ENCODE measurements around the gene IRF9.
"Not testable (repeated sequence)": the region's sequence is repeated elsewhere in the genome, so short reads cannot be mapped to it uniquely, and the experiment has no call there.

The IRF9 gene

GRCh38 chr14:24196071-24197055 lies 35.3 kb downstream of the IRF9 start:
- peak overlapping the region; percentile 98 for H3K27ac Mint-ChIP-seq
- H3K4me1 Mint-ChIP-seq (ENCODE audit: low read depth): peaks cover 59% of the 10 kb centered on the region
- peak overlapping the region; percentile 97 for H3K4me3 Mint-ChIP-seq
- no peak for DNase-seq
- peaks cover 71% of the 10 kb centered on the region for H3K36me3 Mint-ChIP-seq (ENCODE audit: low read depth)
- H3K27me3 Mint-ChIP-seq: no peaks in the 10 kb centered on the region
- no peaks in the 10 kb centered on the region for H3K9me3 Mint-ChIP-seq

DNA sequence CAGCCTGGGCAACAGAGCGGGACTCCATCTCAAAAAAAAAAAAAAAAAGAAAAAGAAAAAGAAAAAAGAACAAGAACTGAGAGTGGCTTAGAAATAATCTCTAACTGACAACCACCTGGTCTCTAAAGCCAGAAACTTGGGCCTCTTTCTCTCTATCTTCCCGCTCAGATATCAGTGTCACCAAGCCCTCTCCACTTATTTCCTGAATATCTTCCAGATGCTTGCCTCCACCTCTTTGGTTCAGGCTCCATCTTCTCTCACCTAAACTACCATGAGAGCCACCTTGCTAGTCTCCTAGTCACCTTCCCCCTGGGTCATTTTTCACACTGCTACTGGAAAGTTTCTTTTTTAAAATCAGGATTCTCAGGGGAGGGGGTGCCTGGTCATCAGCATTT lies 36.0 kb downstream of the IRF9 start:
- peak overlapping the region; percentile 97 for H3K4me3 Mint-ChIP-seq
- peaks cover 71% of the 10 kb centered on the region for H3K36me3 Mint-ChIP-seq (ENCODE audit: low read depth)
- peaks cover 55% of the 10 kb centered on the region for H3K4me1 Mint-ChIP-seq (ENCODE audit: low read depth)
- no peaks in the 10 kb centered on the region for H3K27me3 Mint-ChIP-seq
- no peaks in the 10 kb centered on the region for H3K9me3 Mint-ChIP-seq
- H3K27ac Mint-ChIP-seq: peak overlapping the region; percentile 88
- no peak for DNase-seq

- Mint-ChIP-seq H3K36me3 (ENCODE audit: low read depth) (peaks cover 76% of the 10 kb centered on the region), H3K27ac (peak overlapping the region; percentile 42), H3K9me3 (peaks cover 7% of the 10 kb centered on the region), H3K4me3 (peak overlapping the region; percentile 9), H3K4me1 (ENCODE audit: low read depth) (peaks cover 45% of the 10 kb centered on the region), H3K27me3 (no peaks in the 10 kb centered on the region)
- no peak for DNase-seq
Measured at GRCh38 chr14:24198814-24199524, 37.9 kb downstream of the IRF9 start.

- not testable (repeated sequence) for DNase-seq, H3K27ac Mint-ChIP-seq, H3K9me3 Mint-ChIP-seq, H3K4me3 Mint-ChIP-seq, H3K27me3 Mint-ChIP-seq
- Mint-ChIP-seq H3K36me3 (ENCODE audit: low read depth) (peaks cover 89% of the 10 kb centered on the region), H3K4me1 (ENCODE audit: low read depth) (peaks cover 46% of the 10 kb centered on the region)
Measured at GRCh38 chr14:24202538-24202937, 41.5 kb downstream of the IRF9 start.

GRCh38 chr14:24203249-24203886 lies 42.3 kb downstream of the IRF9 start:
- not testable (repeated sequence) for H3K9me3 Mint-ChIP-seq, H3K27me3 Mint-ChIP-seq, H3K4me3 Mint-ChIP-seq, DNase-seq, H3K27ac Mint-ChIP-seq
- Mint-ChIP-seq H3K4me1 (ENCODE audit: low read depth) (peaks cover 52% of the 10 kb centered on the region), H3K36me3 (ENCODE audit: low read depth) (peaks cover 93% of the 10 kb centered on the region)

GRCh38 chr14:24204163-24205146 lies 43.4 kb downstream of the IRF9 start:
- Mint-ChIP-seq H3K9me3 (peaks cover 7% of the 10 kb centered on the region), H3K36me3 (ENCODE audit: low read depth) (peaks cover 92% of the 10 kb centered on the region), H3K27me3 (no peaks in the 10 kb centered on the region), H3K27ac (no peak overlapping the region), H3K4me1 (ENCODE audit: low read depth) (peaks cover 47% of the 10 kb centered on the region), H3K4me3 (no peak overlapping the region)
- DNase-seq: no peak

DNA sequence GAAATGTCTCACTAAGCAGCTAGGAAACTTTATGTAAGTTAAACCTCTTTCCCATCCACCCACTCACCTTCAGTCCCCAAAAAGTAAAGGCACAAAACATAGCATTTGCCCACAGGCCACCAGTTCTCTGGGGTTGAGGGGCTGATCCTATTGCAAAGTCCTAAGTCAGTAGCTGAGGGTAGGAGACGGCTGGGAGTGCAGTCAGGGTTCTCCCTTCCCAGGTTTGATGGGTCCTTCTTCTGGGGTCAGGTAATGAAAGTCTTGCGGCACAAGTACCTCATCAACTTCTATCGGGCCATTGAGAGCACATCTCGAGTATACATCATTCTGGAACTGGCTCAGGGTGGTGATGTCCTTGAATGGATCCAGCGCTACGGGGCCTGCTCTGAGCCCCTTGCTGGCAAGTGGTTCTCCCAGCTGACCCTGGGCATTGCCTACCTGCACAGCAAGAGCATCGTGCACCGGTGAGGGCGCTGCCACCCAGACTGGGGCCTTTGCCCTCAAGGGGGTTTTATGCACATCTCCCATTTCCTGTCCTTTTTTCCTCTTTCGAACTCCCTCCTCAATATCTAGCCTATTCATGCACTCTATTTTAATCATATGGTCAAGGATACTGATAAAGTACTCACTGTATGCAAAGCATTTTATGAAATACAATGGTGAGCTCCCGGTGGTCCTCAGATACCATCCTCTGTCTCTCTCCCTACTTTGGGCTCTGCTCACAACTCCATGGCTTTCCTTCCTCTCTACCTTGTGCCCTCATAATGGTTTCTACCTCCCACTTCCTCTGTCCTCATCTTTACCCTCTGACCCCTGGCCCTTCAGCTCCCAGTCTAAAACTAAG lies 45.4 kb downstream of the IRF9 start:
- H3K36me3 Mint-ChIP-seq (ENCODE audit: low read depth): peaks cover 95% of the 10 kb centered on the region
- peaks cover 57% of the 10 kb centered on the region for H3K4me1 Mint-ChIP-seq (ENCODE audit: low read depth)
- DNase-seq: peak; percentile 23
- H3K9me3 Mint-ChIP-seq: peaks cover 7% of the 10 kb centered on the region
- H3K27ac Mint-ChIP-seq: peak overlapping the region; percentile 58
- H3K4me3 Mint-ChIP-seq: no peak overlapping the region
- no peaks in the 10 kb centered on the region for H3K27me3 Mint-ChIP-seq

- Mint-ChIP-seq H3K27ac (peak overlapping the region; percentile 58), H3K27me3 (no peaks in the 10 kb centered on the region), H3K36me3 (ENCODE audit: low read depth) (peaks cover 95% of the 10 kb centered on the region), H3K9me3 (peaks cover 7% of the 10 kb centered on the region), H3K4me1 (ENCODE audit: low read depth) (peaks cover 62% of the 10 kb centered on the region), H3K4me3 (no peak overlapping the region)
- peak; percentile 25 for DNase-seq
Measured at GRCh38 chr14:24207104-24207551, 46.1 kb downstream of the IRF9 start.

GRCh38 chr14:24207625-24208024 lies 46.6 kb downstream of the IRF9 start:
- Mint-ChIP-seq H3K4me3 (no peak overlapping the region), H3K9me3 (peaks cover 4% of the 10 kb centered on the region), H3K36me3 (ENCODE audit: low read depth) (peaks cover 94% of the 10 kb centered on the region), H3K27ac (peak overlapping the region; percentile 58), H3K27me3 (no peaks in the 10 kb centered on the region), H3K4me1 (ENCODE audit: low read depth) (peaks cover 66% of the 10 kb centered on the region)
- DNase-seq: no peak

GRCh38 chr14:24211311-24211710 lies 50.2 kb downstream of the IRF9 start:
- no peaks in the 10 kb centered on the region for H3K27me3 Mint-ChIP-seq
- H3K36me3 Mint-ChIP-seq (ENCODE audit: low read depth): peaks cover 89% of the 10 kb centered on the region

DNA sequence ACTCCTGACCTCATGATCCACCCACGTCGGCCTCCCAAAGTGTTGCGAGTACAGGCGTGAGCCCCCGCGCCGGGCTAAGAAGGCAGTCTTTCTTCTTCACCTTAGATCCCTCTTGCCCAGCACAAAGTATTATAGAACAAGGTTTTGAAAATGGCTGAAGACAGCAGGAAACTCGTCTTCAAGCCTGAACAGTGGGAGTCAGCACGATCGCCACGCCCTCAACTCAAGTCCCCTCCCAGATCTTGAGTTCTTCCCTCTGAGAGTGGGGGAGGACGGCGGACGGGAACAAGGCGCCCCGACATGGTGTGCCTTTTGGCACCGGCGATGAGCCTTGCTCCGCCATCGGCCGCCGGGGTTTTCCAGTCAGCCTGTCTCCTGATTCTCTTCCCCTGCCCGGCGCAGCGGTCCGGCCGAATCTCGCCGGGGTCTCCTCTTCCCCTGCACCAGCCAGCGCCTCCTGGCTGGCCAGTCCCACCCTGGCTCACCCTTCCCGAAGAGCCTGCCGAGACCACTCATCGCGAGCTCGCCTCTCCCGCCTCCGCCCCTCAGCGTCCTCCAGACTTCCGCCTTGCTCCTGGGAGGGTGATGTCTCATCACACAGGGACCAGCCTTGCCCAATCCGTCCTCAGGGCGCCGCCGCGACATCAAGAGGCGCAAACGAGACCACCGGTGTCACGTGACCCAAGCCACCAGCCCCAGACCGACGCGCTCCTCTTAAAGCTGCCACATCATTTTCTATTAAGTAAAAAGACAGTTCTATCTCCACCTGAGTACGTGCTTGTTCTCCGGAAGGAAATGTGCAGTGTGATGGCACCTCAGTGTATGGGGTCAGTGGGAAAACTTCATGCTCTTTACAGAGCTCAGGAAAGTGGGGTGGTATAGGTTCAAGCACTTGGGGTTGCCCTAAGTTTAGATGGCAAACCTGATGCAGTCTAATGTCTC lies 52.1 kb downstream of the IRF9 start, which contains the start of gene CHMP4A:
Gene CHMP4A (minus strand): TSS at position 565 of the 942 bp plus-strand sequence. CDS start 49 bp downstream, at position 516.
- Mint-ChIP-seq H3K9me3 (no peaks in the 10 kb centered on the region), H3K4me1 (ENCODE audit: low read depth) (peaks cover 68% of the 10 kb centered on the region), H3K36me3 (ENCODE audit: low read depth) (peaks cover 88% of the 10 kb centered on the region), H3K4me3 (peak within 1 kb of the TSS; percentile 94), H3K27ac (peak within 1 kb of the TSS; percentile 97), H3K27me3 (no peaks in the 10 kb centered on the region)
- DNase-seq: peak; percentile 93

More at GRCh38 chr14:24211311-24211710, 50.2 kb downstream of the IRF9 start:
- Mint-ChIP-seq H3K4me1 (ENCODE audit: low read depth) (peaks cover 83% of the 10 kb centered on the region), H3K27ac (peak overlapping the region; percentile 97), H3K9me3 (no peaks in the 10 kb centered on the region), H3K4me3 (peak overlapping the region; percentile 94)
- no peak for DNase-seq
